Measurements from ENCODE around the gene DDX25. TPM values are rescaled to one million over a fixed set of nuclear protein-coding genes. Genes with fewer than 3 reads are reported as not detected.

Gene DDX25
- total and polyA plus RNA-seq, 2 of the 13 experiments (the other 11 are each of a cell fraction or from before 2014, with no cell fraction given), result 0.17 to 0.29 TPM

DNA sequence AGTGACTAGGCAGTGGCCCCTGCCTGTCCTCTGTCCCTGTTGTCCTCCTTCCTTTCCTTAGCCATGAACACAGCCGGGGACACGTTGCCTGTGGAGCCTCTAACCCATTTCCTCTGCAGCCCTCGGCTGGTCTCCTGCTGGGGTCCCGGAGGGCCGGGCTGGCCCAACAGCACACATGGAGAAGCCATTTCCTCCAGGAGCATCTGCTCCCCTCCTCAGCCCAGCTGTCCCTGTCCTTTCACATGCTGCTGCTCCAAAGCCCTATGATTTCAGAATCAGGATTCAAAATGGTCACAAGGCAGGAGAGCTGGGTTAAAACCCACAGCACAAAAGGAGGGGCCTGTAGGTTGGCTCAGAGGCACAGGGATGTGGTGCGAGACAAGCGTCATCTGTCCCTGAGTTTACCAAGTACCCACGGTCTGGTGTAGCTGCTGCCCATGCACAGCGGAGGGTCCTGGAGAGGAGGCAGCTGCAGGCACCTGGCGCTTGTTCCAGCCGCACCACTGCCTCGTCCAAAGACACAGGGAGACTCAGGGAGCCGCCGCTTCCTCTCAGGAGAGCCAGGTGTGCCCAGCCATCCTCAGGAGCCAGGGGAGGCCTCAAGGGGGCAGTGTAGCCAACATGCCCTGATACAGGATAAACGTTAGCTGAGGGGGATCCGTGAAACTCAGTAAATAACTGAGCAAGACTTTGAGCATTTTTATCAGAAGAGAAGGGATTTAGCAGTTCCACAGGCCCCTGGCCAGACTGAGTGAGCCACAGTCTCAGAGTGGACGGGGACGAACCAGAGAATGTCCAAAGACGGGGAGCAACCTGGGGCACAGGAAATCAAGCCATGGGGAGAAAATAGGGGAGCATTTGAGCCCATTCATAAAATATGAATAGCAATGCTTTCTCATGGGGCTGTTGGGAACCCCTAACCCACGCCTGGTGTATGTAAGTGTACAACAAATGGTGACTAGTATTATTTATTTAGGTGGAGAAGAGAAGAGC lies 37.6 kb downstream of the DDX25 start (continued):
- TF ChIP-seq ELF1 (CRISPR knock-in tag; IDR thresholded peaks at IDR 0.05) (0 out of 2 replicates have a peak, but pooled peaks have one; percentile 36), SP4 (CRISPR knock-in tag; IDR thresholded peaks at IDR 0.05) (peak; percentile 27; the same call in 1 of the 2 replicates)
- TF ChIP-seq, protein P1, sequence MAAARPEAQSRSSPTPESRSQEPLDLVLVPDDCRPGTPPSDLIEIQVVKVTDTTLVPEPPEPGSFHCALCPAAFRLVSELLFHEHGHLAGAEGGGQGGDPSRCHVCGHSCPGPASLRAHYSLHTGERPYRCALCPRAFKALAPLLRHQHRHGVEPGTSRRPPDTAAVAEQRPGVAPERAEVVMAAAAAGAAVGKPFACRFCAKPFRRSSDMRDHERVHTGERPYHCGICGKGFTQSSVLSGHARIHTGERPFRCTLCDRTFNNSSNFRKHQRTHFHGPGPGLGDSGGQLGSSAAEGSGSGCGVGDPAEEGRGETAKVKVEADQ (CRISPR knock-in tag; IDR thresholded peaks at IDR 0.05; ENCODE audit: borderline replicate concordance), result peak; percentile 60; the same call in 1 of the 2 replicates

DNA sequence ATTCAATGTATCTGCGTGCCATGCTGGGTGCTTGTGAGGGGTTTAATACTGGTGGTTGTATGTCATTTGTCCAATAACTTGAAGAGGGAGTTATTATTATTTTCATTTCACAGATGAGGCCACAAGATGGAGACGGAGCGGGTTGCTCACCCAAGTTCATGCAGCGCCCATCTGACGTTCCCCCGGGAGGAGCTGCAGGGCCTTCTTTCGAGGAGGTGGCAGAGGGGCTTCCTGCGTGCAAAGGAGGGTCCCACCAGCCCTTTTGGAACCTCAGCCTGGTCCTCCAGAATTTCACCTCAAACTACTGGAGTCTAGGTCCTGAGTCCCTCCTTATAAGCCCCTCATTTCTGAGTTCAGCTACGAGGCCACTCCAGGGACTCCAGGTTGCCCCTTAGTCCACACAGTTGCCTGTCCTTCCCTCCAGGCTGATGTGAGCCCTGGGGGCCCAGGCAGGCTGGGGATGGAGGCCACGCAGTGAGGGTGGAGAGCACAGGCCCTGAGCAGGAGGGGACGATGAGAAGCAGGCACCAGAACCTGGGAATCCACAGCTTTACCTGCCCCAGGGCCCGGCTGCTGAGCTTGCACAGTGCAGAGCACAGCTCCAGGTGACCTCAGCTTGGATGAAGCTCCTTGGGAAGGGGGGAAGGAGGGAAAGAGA lies 38.6 kb downstream of the DDX25 start:
- no peaks in the 10 kb centered on the region for H3K9me3 ChIP-seq (ENCODE audit: low read length)
- no peak; the same call in 2 of the 3 replicates for ATAC-seq
- ChIA-PET CTCF (ENCODE audit: low intra/inter-chr PET ratio, low total read pairs) (interaction anchor here (0.6 to 2.5 kb wide), 4 partner anchors 119 to 251 kb away, joined by 3 to 15 read pairs (median 3); no protein-coding TSS in a partner anchor), POLR2A (no interaction called here)
- no peaks in the 10 kb centered on the region for H4K20me1 ChIP-seq (ENCODE audit: insufficient read depth, low read length)
- H3K79me2 ChIP-seq (ENCODE audit: insufficient read depth, low read length), result no peaks in the 10 kb centered on the region
- WGBS (ENCODE audit: low lambda C conversion rate), result 52% methylated on average over 10 of the region's 12 CpGs
- H3K4me3 ChIP-seq (replicated peaks in 1 of 3; ENCODE audit: insufficient read depth in 1 of 3, low read depth in 2 of 3, low read length in 3 of 3), result peak overlapping the region in 1 of 3 experiments; percentile 21; a peak in 1 of 6 replicates
- intact Hi-C loops (cut with micrococcal nuclease; ENCODE audit: unreplicated experiment) (loop anchor here (1.0 to 2.0 kb wide), 4 partner anchors 18 to 251 kb away; no protein-coding TSS in a partner anchor), in situ Hi-C loops (cut with HindIII; ENCODE audit: extremely low pct_ligation_motif_present, low pct_unique_long_range_greater_than_20kb) (loop anchor here (5.0 kb wide), 1 partner anchor 119 kb away; the partner anchor contains the start of gene CDON)
- FAIRE-seq, result no peak
- peaks cover 0 to 3% of the 10 kb centered on the region in 2 experiments; a peak in 1 of 5 replicates for H3K27me3 ChIP-seq (ENCODE audit: control insufficient read depth in 1 of 2, insufficient read depth in 2 of 2, low read length in 2 of 2)
- BruUV-seq (replicated peaks), result no TSS peak
- H3K9ac ChIP-seq (ENCODE audit: insufficient read depth, low read depth, low read length), result peak overlapping the region; percentile 21; the same call in 1 of the 2 replicates
- no peaks in the 10 kb centered on the region for H3K36me3 ChIP-seq (replicated peaks in 1 of 2; ENCODE audit: control insufficient read depth in 1 of 2, insufficient read depth in 2 of 2, low read length in 2 of 2)
- H3K27ac ChIP-seq (ENCODE audit: extremely low read length, insufficient read depth, low read length), result no peak overlapping the region
- peak overlapping the region; percentile 82 for H3K4me2 ChIP-seq (ENCODE audit: low read depth, low read length)
- H3K4me1 ChIP-seq (ENCODE audit: insufficient read depth, low read length), result peaks cover 46% of the 10 kb centered on the region
- DNase-seq (ENCODE audit: low spot score), result no peak
- H2AFZ ChIP-seq (ENCODE audit: low read length), result no peak overlapping the region
- TF ChIP-seq KMT2B (CRISPR knock-in tag; IDR thresholded peaks at IDR 0.05), result no peak
- TF ChIP-seq HNRNPUL1 (IDR thresholded peaks at IDR 0.05; ENCODE audit: low read depth, low read length), result no peak
- TF ChIP-seq, protein P2, sequence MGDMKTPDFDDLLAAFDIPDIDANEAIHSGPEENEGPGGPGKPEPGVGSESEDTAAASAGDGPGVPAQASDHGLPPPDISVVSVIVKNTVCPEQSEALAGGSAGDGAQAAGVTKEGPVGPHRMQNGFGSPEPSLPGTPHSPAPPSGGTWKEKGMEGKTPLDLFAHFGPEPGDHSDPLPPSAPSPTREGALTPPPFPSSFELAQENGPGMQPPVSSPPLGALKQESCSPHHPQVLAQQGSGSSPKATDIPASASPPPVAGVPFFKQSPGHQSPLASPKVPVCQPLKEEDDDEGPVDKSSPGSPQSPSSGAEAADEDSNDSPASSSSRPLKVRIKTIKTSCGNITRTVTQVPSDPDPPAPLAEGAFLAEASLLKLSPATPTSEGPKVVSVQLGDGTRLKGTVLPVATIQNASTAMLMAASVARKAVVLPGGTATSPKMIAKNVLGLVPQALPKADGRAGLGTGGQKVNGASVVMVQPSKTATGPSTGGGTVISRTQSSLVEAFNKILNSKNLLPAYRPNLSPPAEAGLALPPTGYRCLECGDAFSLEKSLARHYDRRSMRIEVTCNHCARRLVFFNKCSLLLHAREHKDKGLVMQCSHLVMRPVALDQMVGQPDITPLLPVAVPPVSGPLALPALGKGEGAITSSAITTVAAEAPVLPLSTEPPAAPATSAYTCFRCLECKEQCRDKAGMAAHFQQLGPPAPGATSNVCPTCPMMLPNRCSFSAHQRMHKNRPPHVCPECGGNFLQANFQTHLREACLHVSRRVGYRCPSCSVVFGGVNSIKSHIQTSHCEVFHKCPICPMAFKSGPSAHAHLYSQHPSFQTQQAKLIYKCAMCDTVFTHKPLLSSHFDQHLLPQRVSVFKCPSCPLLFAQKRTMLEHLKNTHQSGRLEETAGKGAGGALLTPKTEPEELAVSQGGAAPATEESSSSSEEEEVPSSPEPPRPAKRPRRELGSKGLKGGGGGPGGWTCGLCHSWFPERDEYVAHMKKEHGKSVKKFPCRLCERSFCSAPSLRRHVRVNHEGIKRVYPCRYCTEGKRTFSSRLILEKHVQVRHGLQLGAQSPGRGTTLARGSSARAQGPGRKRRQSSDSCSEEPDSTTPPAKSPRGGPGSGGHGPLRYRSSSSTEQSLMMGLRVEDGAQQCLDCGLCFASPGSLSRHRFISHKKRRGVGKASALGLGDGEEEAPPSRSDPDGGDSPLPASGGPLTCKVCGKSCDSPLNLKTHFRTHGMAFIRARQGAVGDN (CRISPR knock-in tag; IDR thresholded peaks at IDR 0.05), result peak; percentile 41
